Measurements from ENCODE around the gene ELFN1.

The ELFN1 gene

GRCh38 chr7:1654738-1655475 lies 15.2 kb upstream of the ELFN1 start:
- no peak overlapping the region for H3K4me3 ChIP-seq (ENCODE audit: low read depth in 1 of 2, low read length in 2 of 2)
- H3K9ac ChIP-seq (ENCODE audit: low read depth, low read length) = no peak overlapping the region
- no peaks in the 10 kb centered on the region for H3K27me3 ChIP-seq (ENCODE audit: insufficient read depth, low read length, poor library complexity)
- H3K9me3 ChIP-seq (ENCODE audit: insufficient read depth, low read length, severe bottlenecking) = no peaks in the 10 kb centered on the region
- H4K20me1 ChIP-seq (ENCODE audit: insufficient read depth, low read length) = no peaks in the 10 kb centered on the region
- H2AFZ ChIP-seq (ENCODE audit: low read depth, low read length) = no peak overlapping the region
- no peaks in the 10 kb centered on the region; the same call in 1 of the 2 replicates for H3K4me1 ChIP-seq (ENCODE audit: insufficient read depth, low read length)
- no peak for DNase-seq
- no peak overlapping the region for H3K4me2 ChIP-seq (ENCODE audit: insufficient read depth, low read length)
- ATAC-seq (ENCODE audit: insufficient read depth, low read depth) = no peak
- no peaks in the 10 kb centered on the region for H3K79me2 ChIP-seq (ENCODE audit: insufficient read depth, low read length)
- H3K36me3 ChIP-seq (ENCODE audit: insufficient read depth, low read length) = no peaks in the 10 kb centered on the region
- no peak for TF ChIP-seq CTCF (IDR thresholded peaks at IDR 0.05; ENCODE audit: borderline replicate concordance, extremely low read depth, low read length, poor library complexity, severe bottlenecking)
- no peak for TF ChIP-seq EZH2 (IDR thresholded peaks at IDR 0.05; ENCODE audit: borderline replicate concordance, low read depth, low read length, severe bottlenecking)
- no peak overlapping the region for H3K27ac ChIP-seq (ENCODE audit: low read length)

- Histone ChIP-seq H3K36me3 (ENCODE audit: insufficient read depth, low read length) (no peaks in the 10 kb centered on the region), H3K4me3 (ENCODE audit: low read depth in 1 of 2, low read length in 2 of 2) (no peak overlapping the region), H3K79me2 (ENCODE audit: insufficient read depth, low read length) (no peaks in the 10 kb centered on the region), H3K4me1 (ENCODE audit: insufficient read depth, low read length) (peaks cover 15% of the 10 kb centered on the region), H3K9me3 (ENCODE audit: insufficient read depth, low read length, severe bottlenecking) (no peaks in the 10 kb centered on the region), H3K4me2 (ENCODE audit: insufficient read depth, low read length) (no peak overlapping the region), H4K20me1 (ENCODE audit: insufficient read depth, low read length) (no peaks in the 10 kb centered on the region), H3K27me3 (ENCODE audit: insufficient read depth, low read length, poor library complexity) (peaks cover under 1% of the 10 kb centered on the region), H3K9ac (ENCODE audit: low read depth, low read length) (no peak overlapping the region), H3K27ac (ENCODE audit: low read length) (no peak overlapping the region), H2AFZ (ENCODE audit: low read depth, low read length) (no peak overlapping the region)
- DNase-seq = no peak
- ATAC-seq (ENCODE audit: insufficient read depth, low read depth) = no peak
- TF ChIP-seq EZH2 (IDR thresholded peaks at IDR 0.05; ENCODE audit: borderline replicate concordance, low read depth, low read length, severe bottlenecking) = no peak
Observed at GRCh38 chr7:1659696-1660095, 10.4 kb upstream of the ELFN1 start.

- Histone ChIP-seq H3K79me2 (ENCODE audit: insufficient read depth, low read length) (peaks cover 2% of the 10 kb centered on the region), H3K36me3 (ENCODE audit: insufficient read depth, low read length) (no peaks in the 10 kb centered on the region), H3K4me3 (ENCODE audit: low read depth in 1 of 2, low read length in 2 of 2) (no peak overlapping the region), H3K4me1 (ENCODE audit: insufficient read depth, low read length) (peaks cover 24% of the 10 kb centered on the region), H3K27me3 (ENCODE audit: insufficient read depth, low read length, poor library complexity) (peaks cover 11% of the 10 kb centered on the region), H3K4me2 (ENCODE audit: insufficient read depth, low read length) (no peak overlapping the region), H3K9me3 (ENCODE audit: insufficient read depth, low read length, severe bottlenecking) (no peaks in the 10 kb centered on the region), H2AFZ (ENCODE audit: low read depth, low read length) (no peak overlapping the region), H3K27ac (ENCODE audit: low read length) (no peak overlapping the region), H3K9ac (ENCODE audit: low read depth, low read length) (no peak overlapping the region), H4K20me1 (ENCODE audit: insufficient read depth, low read length) (no peaks in the 10 kb centered on the region)
- DNase-seq (no peak), ATAC-seq (ENCODE audit: insufficient read depth, low read depth) (no peak)
- no peak for TF ChIP-seq EZH2 (IDR thresholded peaks at IDR 0.05; ENCODE audit: borderline replicate concordance, low read depth, low read length, severe bottlenecking)
- no peak for TF ChIP-seq CTCF (IDR thresholded peaks at IDR 0.05; ENCODE audit: borderline replicate concordance, extremely low read depth, low read length, poor library complexity, severe bottlenecking)
Observed at GRCh38 chr7:1661461-1661860, 8.6 kb upstream of the ELFN1 start.

- H3K79me2 ChIP-seq (ENCODE audit: insufficient read depth, low read length) = peaks cover 8% of the 10 kb centered on the region
- H3K27ac ChIP-seq (ENCODE audit: low read length) = no peak overlapping the region
- H2AFZ ChIP-seq (ENCODE audit: low read depth, low read length) = no peak overlapping the region
- no peak overlapping the region for H3K4me2 ChIP-seq (ENCODE audit: insufficient read depth, low read length)
- no peak for ATAC-seq (ENCODE audit: insufficient read depth, low read depth)
- no peak overlapping the region for H3K9ac ChIP-seq (ENCODE audit: low read depth, low read length)
- DNase-seq = no peak
- no peaks in the 10 kb centered on the region for H3K9me3 ChIP-seq (ENCODE audit: insufficient read depth, low read length, severe bottlenecking)
- TF ChIP-seq EZH2 (IDR thresholded peaks at IDR 0.05; ENCODE audit: borderline replicate concordance, low read depth, low read length, severe bottlenecking) (no peak), CTCF (IDR thresholded peaks at IDR 0.05; ENCODE audit: borderline replicate concordance, extremely low read depth, low read length, poor library complexity, severe bottlenecking) (no peak)
- no peaks in the 10 kb centered on the region for H4K20me1 ChIP-seq (ENCODE audit: insufficient read depth, low read length)
- peaks cover 31% of the 10 kb centered on the region for H3K4me1 ChIP-seq (ENCODE audit: insufficient read depth, low read length)
- no peaks in the 10 kb centered on the region for H3K36me3 ChIP-seq (ENCODE audit: insufficient read depth, low read length)
- no peak overlapping the region for H3K4me3 ChIP-seq (ENCODE audit: low read depth in 1 of 2, low read length in 2 of 2)
- H3K27me3 ChIP-seq (ENCODE audit: insufficient read depth, low read length, poor library complexity) = peaks cover 17% of the 10 kb centered on the region
Observed at GRCh38 chr7:1662101-1662500, 8.0 kb upstream of the ELFN1 start.

Data from DND-41 (cell line).